Measurements from ENCODE around the gene WFDC10B. TPM values are rescaled to one million over a fixed set of nuclear protein-coding genes. Genes with fewer than 3 reads are reported as not detected.
"Not testable (repeated sequence)": the region's sequence is repeated elsewhere in the genome, so short reads cannot be mapped to it uniquely, and the experiment has no call there.

The WFDC10B gene
- polyA plus RNA-seq, 4 donors = not detected

DNA sequence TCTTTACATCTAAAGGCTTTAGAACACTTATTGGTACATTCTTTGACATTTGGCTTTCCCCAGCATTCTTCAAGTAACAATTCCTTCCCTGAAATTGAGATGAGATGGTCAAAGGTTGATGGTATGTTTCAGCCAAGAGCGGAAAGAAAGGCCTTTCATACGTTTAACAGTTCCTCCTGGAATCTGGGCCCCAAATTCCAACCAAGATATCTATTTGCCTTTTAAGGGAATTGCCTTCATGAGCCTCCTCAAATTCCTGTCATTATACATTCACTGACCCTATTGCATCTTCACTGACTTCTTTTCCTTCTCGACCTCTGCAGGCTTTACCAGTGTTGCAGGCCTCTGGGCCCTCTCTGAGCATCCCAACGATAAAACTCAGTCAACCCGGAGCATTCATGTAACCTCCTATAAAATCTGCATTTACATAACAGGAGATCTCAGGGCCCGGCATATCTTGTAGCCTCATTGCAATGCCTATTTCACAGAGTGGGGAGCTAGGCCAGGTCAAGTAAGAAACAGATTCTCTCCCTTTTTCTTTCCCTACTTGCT, 55.4 kb downstream of the WFDC10B start:
- DNase-seq (ENCODE audit: low read depth in 4 of 4, low spot score in 2 of 4) = no peak

GRCh38 chr20:45647441-45648050, 57.3 kb downstream of the WFDC10B start:
- no peak for DNase-seq (ENCODE audit: low read depth in 4 of 4, low spot score in 2 of 4)

DNA sequence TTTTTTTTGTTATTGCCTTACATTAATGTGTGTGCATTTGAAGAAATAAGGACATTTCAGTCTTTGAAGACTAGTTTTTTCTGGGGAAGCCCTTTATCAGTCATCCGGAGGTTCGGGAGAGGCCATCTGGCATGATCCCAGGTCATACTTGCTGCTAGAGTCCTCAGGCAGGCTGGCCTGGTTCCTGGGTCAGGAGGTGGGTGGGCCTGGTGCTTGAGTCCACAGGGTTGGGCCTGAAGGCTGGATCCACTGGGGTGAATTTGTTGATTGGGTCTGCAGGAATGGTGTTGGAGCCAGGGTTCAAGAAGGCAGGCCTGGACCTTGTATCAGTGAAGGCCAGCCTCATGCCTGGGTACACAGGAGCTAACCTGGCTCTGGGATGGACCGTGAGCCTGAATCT, 57.9 kb downstream of the WFDC10B start:
- DNase-seq (ENCODE audit: low read depth in 4 of 4, low spot score in 2 of 4) = no peak

GRCh38 chr20:45645869-45646268, 59.0 kb downstream of the WFDC10B start:
- not testable (repeated sequence) for DNase-seq (ENCODE audit: low read depth in 4 of 4, low spot score in 2 of 4)

- DNase-seq (ENCODE audit: low read depth in 4 of 4, low spot score in 2 of 4) = not testable (repeated sequence)
Measured at GRCh38 chr20:45641076-45641475, 63.7 kb downstream of the WFDC10B start.

GRCh38 chr20:45639687-45640086, 65.1 kb downstream of the WFDC10B start:
- DNase-seq (ENCODE audit: low read depth in 4 of 4, low spot score in 2 of 4) = no peak

DNA sequence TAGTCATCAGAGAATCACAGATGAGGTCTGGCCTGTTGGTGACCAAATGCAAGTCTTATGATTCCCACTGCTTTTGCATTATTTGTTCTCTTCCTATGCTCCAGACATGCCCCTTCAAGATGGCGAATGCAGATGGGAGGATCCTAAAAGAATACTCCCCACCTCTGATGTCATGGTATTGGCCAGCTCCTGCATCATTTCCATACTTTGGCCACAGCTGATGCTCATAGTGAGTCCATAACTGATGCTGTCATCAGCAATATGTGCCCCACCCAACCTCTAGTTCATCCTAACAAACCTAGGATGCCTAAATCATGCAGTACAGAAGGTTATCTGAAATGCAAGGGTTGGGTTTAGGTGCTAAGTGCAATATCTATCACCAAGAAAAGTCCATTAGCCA, 68.3 kb downstream of the WFDC10B start:
- DNase-seq (ENCODE audit: low read depth in 4 of 4, low spot score in 2 of 4) = no peak

Other genes with a start within 250 kb of the WFDC10B start
- 100 to 1,000 TPM; 156 to 270 (median 212) TPM for gene WFDC2, start 235.3 kb downstream of the WFDC10B start, polyA plus RNA-seq (ENCODE audit: insufficient read length in 4 of 4)
- not detected for gene SPINT3, start 189.4 kb downstream of the WFDC10B start, polyA plus RNA-seq (ENCODE audit: insufficient read length in 4 of 4)
- not detected for gene WFDC6, start 165.5 kb downstream of the WFDC10B start, polyA plus RNA-seq (ENCODE audit: insufficient read length in 4 of 4)
- gene EPPIN, start 157.6 kb downstream of the WFDC10B start, polyA plus RNA-seq (ENCODE audit: insufficient read length in 4 of 4) = under 1 TPM; 0.08 to 0.65 (median 0.31) TPM
- under 1 TPM in 1 of 4 donors, not detected in 3; 0.27 TPM for gene WFDC8, start 125.7 kb downstream of the WFDC10B start, polyA plus RNA-seq (ENCODE audit: insufficient read length in 4 of 4)
- gene WFDC10A, start 75.3 kb downstream of the WFDC10B start, polyA plus RNA-seq (ENCODE audit: insufficient read length in 4 of 4) = not detected
- not detected for gene WFDC9, start 73.7 kb downstream of the WFDC10B start, polyA plus RNA-seq (ENCODE audit: insufficient read length in 4 of 4)
- gene WFDC11, start 34.8 kb downstream of the WFDC10B start, polyA plus RNA-seq (ENCODE audit: insufficient read length in 4 of 4) = under 1 TPM in 1 of 4 donors, not detected in 3; 0.27 TPM
- gene WFDC13, start 3.0 kb downstream of the WFDC10B start, polyA plus RNA-seq (ENCODE audit: insufficient read length in 4 of 4) = not detected
- not detected for gene SPINT4, start 17.3 kb upstream of the WFDC10B start, polyA plus RNA-seq (ENCODE audit: insufficient read length in 4 of 4)
- 1 to 10 TPM; 1.0 to 2.2 (median 1.7) TPM for gene WFDC3, start 86.9 kb upstream of the WFDC10B start, polyA plus RNA-seq (ENCODE audit: insufficient read length in 4 of 4)
- gene DNTTIP1, start 86.9 kb upstream of the WFDC10B start, polyA plus RNA-seq (ENCODE audit: insufficient read length in 4 of 4) = 10 to 100 TPM; 34.9 to 46.2 (median 39.1) TPM
- gene UBE2C, start 107.6 kb upstream of the WFDC10B start, polyA plus RNA-seq (ENCODE audit: insufficient read length in 4 of 4) = 10 to 100 TPM; 56.3 to 76.9 (median 67.4) TPM
- 1 to 10 TPM in 2 of 4 donors, under 1 TPM in 2; 0.32 to 1.4 (median 0.98) TPM for gene TNNC2, start 122.3 kb upstream of the WFDC10B start, polyA plus RNA-seq (ENCODE audit: insufficient read length in 4 of 4)
- 10 to 100 TPM; 11.3 to 22.4 (median 17.5) TPM for gene SNX21, start 128.8 kb upstream of the WFDC10B start, polyA plus RNA-seq (ENCODE audit: insufficient read length in 4 of 4)
- 10 to 100 TPM; 20.9 to 32.3 (median 26.7) TPM for gene ACOT8, start 152.4 kb upstream of the WFDC10B start, polyA plus RNA-seq (ENCODE audit: insufficient read length in 4 of 4)
- 1 to 10 TPM; 5.4 to 5.7 (median 5.6) TPM for gene ZSWIM3, start 152.6 kb upstream of the WFDC10B start, polyA plus RNA-seq (ENCODE audit: insufficient read length in 4 of 4)
- 10 to 100 TPM; 13.3 to 18.5 (median 15.7) TPM for gene ZSWIM1, start 176.2 kb upstream of the WFDC10B start, polyA plus RNA-seq (ENCODE audit: insufficient read length in 4 of 4)
- 1 to 10 TPM; 2.6 to 7.4 (median 4.8) TPM for gene SPATA25, start 182.6 kb upstream of the WFDC10B start, polyA plus RNA-seq (ENCODE audit: insufficient read length in 4 of 4)
- gene NEURL2, start 186.2 kb upstream of the WFDC10B start, polyA plus RNA-seq (ENCODE audit: insufficient read length in 4 of 4) = 10 to 100 TPM in 2 of 4 donors, 1 to 10 TPM in 2; 4.2 to 11.2 (median 9.3) TPM
- 100 to 1,000 TPM; 112 to 176 (median 131) TPM for gene CTSA, start 186.3 kb upstream of the WFDC10B start, polyA plus RNA-seq (ENCODE audit: insufficient read length in 4 of 4)
- 100 to 1,000 TPM; 122 to 170 (median 131) TPM for gene PLTP, start 207.1 kb upstream of the WFDC10B start, polyA plus RNA-seq (ENCODE audit: insufficient read length in 4 of 4)
- 10 to 100 TPM; 43.3 to 57.8 (median 50.8) TPM for gene PCIF1, start 229.7 kb upstream of the WFDC10B start, polyA plus RNA-seq (ENCODE audit: insufficient read length in 4 of 4)

Measured in left renal cortex interstitium (tissue), 4 donors.